H1 (cell line): ENCODE measurements around the gene COL27A1. TPM values are rescaled to one million over a fixed set of nuclear protein-coding genes. Genes with fewer than 3 reads are reported as not detected.

Experiments
- CTCF ChIA-PET: fragments of 300-600 bp; sonication (Branson Sonifier 250); formaldehyde crosslinking; loops from one replicate; lab custom pipeline; 2021; ENCODE audit not compliant: partially characterized antibody; lab: Charles Lee
- POLR2A ChIA-PET: fragments of 300-600 bp; sonication (Branson Sonifier 250); formaldehyde crosslinking; loops from one replicate; lab custom pipeline; 2021; ENCODE audit warnings: inconsistent platforms; ENCODE audit not compliant: partially characterized antibody; lab: Charles Lee
- DNase-seq, 2 experiments: peaks; one replicate each; pipeline versions ENCODE4 v3.0.0 to v3.0.0-alpha.2; 2010 to 2022; ENCODE audit warnings: low spot score in 2 of 2, low read depth in 1 of 2, mixed read lengths in 1 of 2
- FAIRE-seq: peaks from 2 replicates; lab custom pipeline; 2011; peaks lifted over from hg19 to GRCh38; lab: Jason Lieb, UNC
- H2AFZ ChIP-seq: 2 replicates; pipeline ENCODE4 v1.8.1; 2012; ENCODE audit warnings: low read length, inconsistent platforms
- H2AK5ac ChIP-seq: 2 replicates; pipeline ENCODE4 v1.6.1; 2013; ENCODE audit warnings: low read depth, low read length
- H2BK120ac ChIP-seq: replicated peaks from 2 replicates; pipeline ENCODE3; 2013; ENCODE audit warnings: low read depth, low read length, inconsistent platforms
- H2BK12ac ChIP-seq: 2 replicates; pipeline ENCODE4 v1.6.1; 2013; ENCODE audit warnings: low read depth, low read length
- H2BK15ac ChIP-seq: 2 replicates; pipeline ENCODE4 v1.6.1; 2013; ENCODE audit warnings: low read length
- H2BK20ac ChIP-seq: 2 replicates; pipeline ENCODE4 v1.6.1; 2013; ENCODE audit warnings: low read length
- H2BK5ac ChIP-seq: 2 replicates; pipeline ENCODE4 v1.6.1; 2013; ENCODE audit warnings: low read depth, low read length
- H3K14ac ChIP-seq: 2 replicates; pipeline ENCODE4 v1.6.1; 2013; ENCODE audit warnings: inconsistent platforms; ENCODE audit not compliant: insufficient read length
- H3K18ac ChIP-seq: 2 replicates; pipeline ENCODE4 v1.6.1; 2013; ENCODE audit warnings: low read length; ENCODE audit errors: extremely low read depth
- H3K23ac ChIP-seq: 2 replicates; pipeline ENCODE4 v1.6.1; 2013; ENCODE audit warnings: inconsistent platforms; ENCODE audit not compliant: insufficient read length
- H3K23me2 ChIP-seq: 2 replicates; pipeline ENCODE4 v1.6.1; 2013; ENCODE audit warnings: low read depth, low read length
- H3K27ac ChIP-seq: 2 replicates; pipeline ENCODE4 v1.6.1; 2011; ENCODE audit warnings: low read depth, low read length, inconsistent platforms
- H3K27me3 ChIP-seq, 4 experiments: replicated peaks in 1 of 4; 1 replicate in 1 of 4; 2 replicates in 3 of 4; pipeline versions ENCODE4 v1.6.1 to v1.8.1; 2011 to 2013; ENCODE audit warnings: low read length in 3 of 4, mild to moderate bottlenecking in 3 of 4, inconsistent platforms in 2 of 4, mixed read lengths in 2 of 4, moderate library complexity in 1 of 4; ENCODE audit not compliant: control insufficient read depth in 3 of 4, insufficient read depth in 3 of 4; ENCODE audit errors: extremely low read depth in 1 of 4
- H3K36me3 ChIP-seq, 4 experiments: 2 replicates each; pipeline versions ENCODE4 v1.6.1 to v1.8.1; 2011 to 2013; ENCODE audit warnings: mild to moderate bottlenecking in 4 of 4, low read length in 3 of 4, moderate library complexity in 2 of 4, control low read depth in 1 of 4, inconsistent platforms in 1 of 4; ENCODE audit not compliant: insufficient read depth in 4 of 4, control insufficient read depth in 2 of 4
- H3K4ac ChIP-seq: replicated peaks from 2 replicates; pipeline ENCODE3; 2013; ENCODE audit warnings: low read length, low read depth, mixed read lengths, inconsistent platforms; ENCODE audit not compliant: insufficient read length
- H3K4me1 ChIP-seq, 4 experiments: replicated peaks in 1 of 4; 1 replicate in 1 of 4; 2 replicates in 3 of 4; pipeline versions ENCODE4 v1.6.1 to v1.8.1; 2011 to 2013; ENCODE audit warnings: low read length in 3 of 4, inconsistent platforms in 2 of 4, mixed read lengths in 1 of 4; ENCODE audit not compliant: insufficient read depth in 4 of 4, control insufficient read depth in 3 of 4
- H3K4me2 ChIP-seq, 2 experiments: 2 replicates each; pipeline versions ENCODE4 v1.6.1 to v1.8.1; 2011 to 2013; ENCODE audit warnings: low read depth in 2 of 2, low read length in 2 of 2, control low read depth in 1 of 2, inconsistent platforms in 1 of 2, mild to moderate bottlenecking in 1 of 2; ENCODE audit not compliant: insufficient read depth in 1 of 2
- H3K4me3 ChIP-seq, 4 experiments: fragments of 200-600, 300-600 bp in 1 of 4; sonication (generic), shearing (Covaris generic), sonication (Bioruptor Twin) in 1 of 4; 2 replicates each; pipeline versions ENCODE4 v1.5.1 to v1.8.1; 2011 to 2016; ENCODE audit warnings: low read length in 4 of 4, low read depth in 3 of 4, control low read depth in 2 of 4, inconsistent platforms in 2 of 4, mild to moderate bottlenecking in 2 of 4, mixed read lengths in 1 of 4, moderate library complexity in 1 of 4; ENCODE audit not compliant: insufficient read depth in 2 of 4; ENCODE audit errors: extremely low read depth in 1 of 4
- H3K56ac ChIP-seq: replicated peaks from 2 replicates; pipeline ENCODE3; 2013; ENCODE audit warnings: low read depth, mild to moderate bottlenecking, mixed read lengths, low read length, inconsistent platforms; ENCODE audit not compliant: insufficient read length
- H3K79me1 ChIP-seq: 2 replicates; pipeline ENCODE4 v1.6.1; 2013; ENCODE audit warnings: low read depth, low read length, control low read depth
- H3K79me2 ChIP-seq, 2 experiments: 2 replicates each; pipeline versions ENCODE4 v1.6.1 to v1.8.1; 2012 to 2013; ENCODE audit warnings: low read length in 2 of 2, mild to moderate bottlenecking in 2 of 2, inconsistent platforms in 1 of 2; ENCODE audit not compliant: insufficient read depth in 2 of 2, control insufficient read depth in 1 of 2
- H3K9ac ChIP-seq, 4 experiments: replicated peaks in 1 of 4; 1 replicate in 1 of 4; 2 replicates in 3 of 4; pipeline versions ENCODE4 v1.6.1 to v1.8.1; 2011 to 2013; ENCODE audit warnings: low read depth in 3 of 4, low read length in 3 of 4, control low read depth in 2 of 4, mild to moderate bottlenecking in 2 of 4, moderate library complexity in 2 of 4, inconsistent platforms in 1 of 4; ENCODE audit errors: extremely low read depth in 1 of 4
- H3K9me3 ChIP-seq, 2 experiments: 2 replicates each; pipeline versions ENCODE4 v1.6.1 to v1.8.1; 2012 to 2013; ENCODE audit warnings: mild to moderate bottlenecking in 2 of 2, moderate library complexity in 2 of 2, control low read depth in 1 of 2, inconsistent platforms in 1 of 2, low read depth in 1 of 2, low read length in 1 of 2, mixed read lengths in 1 of 2; ENCODE audit not compliant: insufficient read depth in 2 of 2
- H4K20me1 ChIP-seq, 2 experiments: replicated peaks in 1 of 2; 2 replicates each; pipeline versions ENCODE3 to v1.8.1; 2011 to 2013; ENCODE audit warnings: inconsistent platforms in 2 of 2, low read length in 2 of 2, mild to moderate bottlenecking in 1 of 2; ENCODE audit not compliant: insufficient read depth in 2 of 2, control insufficient read depth in 1 of 2
- H4K5ac ChIP-seq: 2 replicates; pipeline ENCODE4 v1.6.1; 2013; ENCODE audit warnings: low read length, low read depth, mixed read lengths, inconsistent platforms; ENCODE audit not compliant: insufficient read length
- H4K8ac ChIP-seq: 2 replicates; pipeline ENCODE4 v1.8.0; 2013; ENCODE audit warnings: mild to moderate bottlenecking, moderate library complexity, low read length, inconsistent platforms; ENCODE audit not compliant: insufficient read depth; ENCODE audit errors: extremely low read depth
- H4K91ac ChIP-seq: replicated peaks from 2 replicates; pipeline ENCODE3; 2013; ENCODE audit warnings: low read length, mixed read lengths, inconsistent platforms; ENCODE audit not compliant: insufficient read length
- BCL11A ChIP-seq, 2 experiments: IDR thresholded peaks; one replicate each; pipeline ENCODE4 v1.6.1; 2011; ENCODE audit warnings: low read depth in 2 of 2, low read length in 2 of 2, mild to moderate bottlenecking in 2 of 2
- CBX5 ChIP-seq: fragments of 300-800, 300-1000 bp; sonication (generic); IDR thresholded peaks from 2 replicates; pipeline ENCODE4 v1.7.1; 2016; ENCODE audit warnings: antibody characterized with exemption, low read length, low read depth
- CHD1 ChIP-seq: IDR thresholded peaks from 2 replicates; pipeline ENCODE4 v1.6.1; 2012; ENCODE audit warnings: low read depth, low read length, improper control_type of control experiment
- E2F6 ChIP-seq: IDR thresholded peaks from 2 replicates; pipeline ENCODE4 v1.6.1; 2012; ENCODE audit warnings: inconsistent platforms
- EZH2 ChIP-seq: fragments of 200-600 bp; sonication (generic); IDR thresholded peaks from 2 replicates; pipeline ENCODE4 v1.7.1; 2012; ENCODE audit warnings: low read depth, mild to moderate bottlenecking, moderate library complexity, low read length, inconsistent platforms; ENCODE audit not compliant: severe bottlenecking
- NRF1 ChIP-seq: IDR thresholded peaks from 2 replicates; pipeline ENCODE4 v1.6.1; 2011; ENCODE audit warnings: mild to moderate bottlenecking, low read depth, low read length, improper control_type of control experiment
- RXRA ChIP-seq: IDR thresholded peaks from 2 replicates; pipeline ENCODE4 v1.6.1; 2011; ENCODE audit warnings: low read depth, mild to moderate bottlenecking, low read length, moderate library complexity; ENCODE audit not compliant: insufficient read depth
- TAF1 ChIP-seq: IDR thresholded peaks from 2 replicates; pipeline ENCODE4 v1.6.1; 2011; ENCODE audit warnings: mild to moderate bottlenecking, low read depth, low read length
- TEAD4 ChIP-seq: IDR thresholded peaks from 2 replicates; pipeline ENCODE4 v1.6.1; 2012; ENCODE audit warnings: low read depth, low read length, inconsistent platforms, mixed read lengths
- USF2 ChIP-seq: IDR thresholded peaks from 2 replicates; pipeline ENCODE4 v1.6.1; 2011; ENCODE audit warnings: low read length, improper control_type of control experiment
- WGBS, 2 experiments: shearing (Covaris generic) in 1 of 2; methylation state at CpG; one replicate each; pipeline versions ENCODE4 v1.1.6 to v1.1.7; 2013 to 2015; ENCODE audit warnings: low lambda C conversion rate in 2 of 2, mixed read lengths in 2 of 2, inconsistent platforms in 1 of 2, low coverage in 1 of 2, missing lambda C conversion rate in 1 of 2; ENCODE audit not compliant: insufficient replicate concordance in 2 of 2, insufficient coverage in 1 of 2, insufficient read length in 1 of 2; ENCODE audit errors: extremely low coverage in 1 of 2, missing lambda C conversion rate in 1 of 2; 5-methylcytosine and 5-hydroxymethylcytosine counted together
- polyA plus RNA-seq, 7 experiments: library from polyadenylated mRNA; depleted of rRNA in 3 of 7; stranded (reverse) in 5 of 7; unstranded in 2 of 7; fragments of >200 nt in 5 of 7; fragments of 200-250 nt in 2 of 7; gene quantifications; 1 replicate in 5 of 7; 2 replicates in 1 of 7; 4 replicates in 1 of 7; pipeline versions ENCODE4 v1.2.1 to v1.2.3, GENCODE V29; 2011 to 2013; ENCODE audit warnings: missing spikeins in 2 of 7, mixed read lengths in 2 of 7
- total RNA-seq: library from RNA; stranded (reverse); fragmentation: NEBNext Ultra II Directional; extraction: Animal tissue kit (Norgen Biotek cat#: 25700); gene quantifications from 2 replicates; pipeline ENCODE4 v1.2.1, GENCODE V29; 2021
- TF ChIP-seq, protein P1 (sequence below): IDR thresholded peaks from 2 replicates; pipeline ENCODE4 v1.6.1; 2011; ENCODE audit warnings: low read depth, mild to moderate bottlenecking, low read length; ENCODE audit not compliant: insufficient read depth

The COL27A1 gene
- total and polyA plus RNA-seq, 2 of the 8 experiments (the other 6 are each of a cell fraction or from before 2014, with no cell fraction given): 15.1 to 22.8 TPM

- H2BK15ac ChIP-seq: no peak overlapping the region
- H3K36me3 ChIP-seq: peaks cover 0 to 2% (median 0%) of the 10 kb centered on the region in 4 experiments; a peak in 1 of 8 replicates
- no peak overlapping the region for H3K9ac ChIP-seq
- no peak overlapping the region for H3K27ac ChIP-seq
- DNase-seq: no peak
- H4K5ac ChIP-seq: no peak overlapping the region
- no peak overlapping the region for H3K4me2 ChIP-seq
- no peak overlapping the region for H3K56ac ChIP-seq
- FAIRE-seq: no peak
- no peak overlapping the region for H2AFZ ChIP-seq
- no peak overlapping the region for H2BK20ac ChIP-seq
- H2BK5ac ChIP-seq: no peak overlapping the region
- no peaks in the 10 kb centered on the region for H3K79me1 ChIP-seq
- H3K4ac ChIP-seq: no peak overlapping the region
- H2BK120ac ChIP-seq: no peak overlapping the region
- no peak overlapping the region for H3K14ac ChIP-seq
- H4K20me1 ChIP-seq: no peaks in the 10 kb centered on the region
- H3K4me1 ChIP-seq: 0 out of 7 replicates have a peak, but pooled peaks cover 0 to 2% (median 0%) of the 10 kb centered on the region in 4 experiments
- H4K8ac ChIP-seq: no peak overlapping the region
- peaks cover 0 to 4% of the 10 kb centered on the region in 2 experiments; a peak in 1 of 4 replicates for H3K9me3 ChIP-seq
- H2AK5ac ChIP-seq: no peak overlapping the region; the same call in 1 of the 2 replicates
- H3K23ac ChIP-seq: no peak overlapping the region
- H4K91ac ChIP-seq: no peak overlapping the region
- H3K4me3 ChIP-seq: no peak overlapping the region
- no peaks in the 10 kb centered on the region for H3K27me3 ChIP-seq
- ChIA-PET CTCF (no interaction called here), POLR2A (interaction anchor here (1.1 kb wide), 1 partner anchor 9 kb away, joined by 3 read pairs; no protein-coding TSS in a partner anchor)
- H3K23me2 ChIP-seq: no peaks in the 10 kb centered on the region
- no peak overlapping the region for H3K18ac ChIP-seq
- WGBS, 2 experiments: 97% methylated on average over 8 of the region's 8 CpGs; no CpG with 5 or more reads in 1 of the 2 experiments
- no peak overlapping the region for H2BK12ac ChIP-seq
- no peaks in the 10 kb centered on the region for H3K79me2 ChIP-seq
- TF ChIP-seq TAF1 (no peak), RXRA (no peak), TEAD4 (no peak), CBX5 (no peak), NRF1 (no peak), BCL11A (IDR thresholded peaks at IDR 0.05; ENCODE audit: low read depth in 2 of 2, low read length in 2 of 2) (no peak), E2F6 (no peak), USF2 (no peak), CHD1 (no peak), EZH2 (no peak)
- TF ChIP-seq, protein P1, sequence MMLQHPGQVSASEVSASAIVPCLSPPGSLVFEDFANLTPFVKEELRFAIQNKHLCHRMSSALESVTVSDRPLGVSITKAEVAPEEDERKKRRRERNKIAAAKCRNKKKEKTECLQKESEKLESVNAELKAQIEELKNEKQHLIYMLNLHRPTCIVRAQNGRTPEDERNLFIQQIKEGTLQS: no peak
Observed at GRCh38 chr9:114327749-114328148, 172.4 kb downstream of the COL27A1 start.
